ENCODE data around the gene MEIOSIN.
"Not testable (repeated sequence)": the region's sequence is repeated elsewhere in the genome, so short reads cannot be mapped to it uniquely, and the experiment has no call there.

MEIOSIN gene

GRCh38 chr19:45798995-45799517 is 65.8 kb downstream of the MEIOSIN start:
- peak; percentile 89 for DNase-seq (ENCODE audit: low spot score)

GRCh38 chr19:45799541-45799940 is 66.3 kb downstream of the MEIOSIN start:
- not testable (repeated sequence) for DNase-seq (ENCODE audit: low spot score)

- DNase-seq (ENCODE audit: low spot score) = no peak
Observed at GRCh38 chr19:45800070-45800553, 66.9 kb downstream of the MEIOSIN start.

- DNase-seq (ENCODE audit: low spot score) = no peak
Observed at GRCh38 chr19:45801603-45802175, 68.5 kb downstream of the MEIOSIN start.

- DNase-seq (ENCODE audit: low spot score) = no peak
Observed at GRCh38 chr19:45804140-45804958, 71.1 kb downstream of the MEIOSIN start.

- DNase-seq (ENCODE audit: low spot score) = no peak
Observed at GRCh38 chr19:45804959-45805230, 71.7 kb downstream of the MEIOSIN start.

GRCh38 chr19:45805719-45806118 is 72.5 kb downstream of the MEIOSIN start:
- no peak for DNase-seq (ENCODE audit: low spot score)

GRCh38 chr19:45809643-45810159 is 76.5 kb downstream of the MEIOSIN start:
- no peak for DNase-seq (ENCODE audit: low spot score)

GRCh38 chr19:45812297-45812696 is 79.1 kb downstream of the MEIOSIN start:
- no peak for DNase-seq (ENCODE audit: low spot score)
